Activated CD8-positive, alpha-beta memory T cell treated with anti-CD3 and anti-CD28 coated beads for 24 hours (primary cell): ENCODE measurements around the gene CCDC192.
"Not testable (repeated sequence)": the region's sequence is repeated elsewhere in the genome, so short reads cannot be mapped to it uniquely, and the experiment has no call there.

Experiments used
- DNase-seq: peaks from one replicate; pipeline ENCODE4 v3.0.0-alpha.2; 2020

The CCDC192 gene

DNA sequence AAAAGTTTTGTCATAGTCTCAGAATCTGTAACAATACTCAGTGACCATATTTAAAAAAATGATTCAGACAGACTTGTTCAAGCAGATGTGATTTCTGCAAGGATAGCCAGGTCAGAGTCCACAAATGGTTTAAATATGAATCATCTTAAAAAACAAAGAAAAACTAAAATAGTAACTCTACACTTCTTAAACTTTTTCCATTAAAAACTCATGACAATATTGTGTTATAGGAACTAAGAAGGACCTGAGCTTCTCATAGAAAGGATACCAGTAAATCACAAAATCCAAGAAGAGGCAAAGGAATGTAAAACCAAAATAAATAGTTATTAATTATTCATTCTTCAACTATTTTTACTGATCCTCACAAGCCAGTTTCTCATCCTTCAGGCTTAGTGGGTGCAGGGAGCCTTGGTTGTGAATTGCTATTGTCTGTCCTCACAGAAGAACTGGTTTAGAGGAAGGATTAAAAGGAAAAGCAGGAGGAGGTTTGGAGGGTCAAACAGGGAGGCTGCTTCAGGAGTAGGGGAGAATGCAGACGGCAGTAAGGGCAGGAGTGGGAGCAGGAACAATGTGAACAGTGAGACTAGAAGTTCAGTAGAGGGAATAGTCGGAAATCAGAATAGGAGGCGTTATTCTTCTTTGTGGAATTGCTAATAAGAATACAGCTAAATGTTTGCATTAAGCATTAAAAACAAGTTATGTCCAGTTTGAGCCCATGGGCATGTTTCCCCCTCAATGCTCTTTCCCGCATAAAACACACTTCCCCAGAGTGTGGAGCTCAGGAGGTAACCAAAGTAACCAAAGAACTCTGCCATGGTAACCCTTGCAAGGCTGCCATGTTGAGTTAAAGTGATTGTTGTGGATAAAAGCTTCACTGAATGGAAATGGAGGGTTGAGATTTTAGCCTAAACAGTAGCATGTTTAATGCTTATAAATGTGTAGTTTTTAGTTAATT lies 110.7 kb downstream of the CCDC192 start:
- DNase-seq: no peak

DNA sequence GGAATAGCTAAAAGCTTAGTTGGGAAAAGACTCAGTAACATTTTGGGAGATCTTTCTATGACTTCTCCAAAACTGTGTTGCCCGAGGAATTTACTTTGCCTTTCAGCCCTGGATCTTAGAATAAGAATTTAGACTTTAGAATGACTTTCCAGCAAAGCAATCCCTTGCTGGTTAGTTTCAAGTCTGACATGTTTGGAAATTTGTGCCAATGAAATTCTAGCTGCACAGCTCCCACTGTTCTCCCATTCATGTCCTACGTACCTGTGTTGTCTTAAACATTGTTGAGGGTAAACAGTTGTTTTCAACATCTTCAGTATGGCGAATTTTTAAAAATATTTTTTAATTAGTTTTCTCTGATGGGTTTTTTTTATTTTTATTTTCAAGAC lies 111.4 kb downstream of the CCDC192 start:
- no peak for DNase-seq

DNA sequence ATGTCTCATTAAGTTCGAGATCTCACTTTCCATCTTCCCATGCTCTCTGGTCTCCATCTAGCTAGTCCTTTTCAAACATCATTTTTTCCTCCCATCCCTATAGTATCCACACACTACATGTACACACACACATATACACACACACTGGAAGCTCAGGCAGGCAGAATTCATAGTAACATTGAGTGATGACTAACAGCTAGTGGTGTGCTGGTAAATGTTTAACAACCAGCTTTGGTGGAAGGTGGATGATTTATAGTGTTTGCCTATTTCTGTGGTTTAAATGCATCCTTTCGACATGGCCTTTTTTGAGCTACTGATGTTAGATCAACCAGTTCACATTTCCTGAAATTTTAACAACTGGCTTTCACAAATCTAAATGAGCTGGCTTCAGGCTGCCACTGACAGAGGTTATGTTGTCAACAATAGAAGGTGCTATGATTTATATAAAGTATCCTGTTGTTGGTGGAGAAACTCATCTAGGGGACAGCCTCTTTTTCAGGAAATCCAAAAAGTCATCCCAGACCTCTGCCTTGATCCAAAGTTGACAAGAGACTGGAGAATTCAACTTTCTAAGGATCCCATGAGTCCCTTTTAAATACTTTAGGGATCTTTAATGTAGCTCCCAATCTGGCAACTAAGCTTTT lies 117.8 kb downstream of the CCDC192 start:
- no peak for DNase-seq

DNA sequence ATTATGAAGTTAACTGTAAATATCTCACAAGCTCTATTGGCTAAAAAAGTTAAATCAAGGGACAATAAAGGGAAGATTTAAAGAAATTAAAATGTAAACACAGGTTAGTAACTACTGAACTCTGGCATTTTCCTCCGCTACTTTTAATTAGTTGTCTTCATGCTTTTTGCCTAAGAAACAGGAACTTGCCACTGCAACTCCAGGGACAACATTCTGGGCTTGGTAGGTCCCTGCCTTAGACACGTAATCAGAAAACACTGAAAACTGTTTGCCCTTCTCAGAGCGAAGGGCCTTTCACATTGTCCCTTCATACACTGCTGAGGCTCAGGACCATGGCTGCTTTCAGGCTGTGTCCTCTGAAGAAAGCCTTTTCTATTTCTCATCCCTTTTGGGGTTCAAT lies 118.7 kb downstream of the CCDC192 start:
- DNase-seq: no peak

DNA sequence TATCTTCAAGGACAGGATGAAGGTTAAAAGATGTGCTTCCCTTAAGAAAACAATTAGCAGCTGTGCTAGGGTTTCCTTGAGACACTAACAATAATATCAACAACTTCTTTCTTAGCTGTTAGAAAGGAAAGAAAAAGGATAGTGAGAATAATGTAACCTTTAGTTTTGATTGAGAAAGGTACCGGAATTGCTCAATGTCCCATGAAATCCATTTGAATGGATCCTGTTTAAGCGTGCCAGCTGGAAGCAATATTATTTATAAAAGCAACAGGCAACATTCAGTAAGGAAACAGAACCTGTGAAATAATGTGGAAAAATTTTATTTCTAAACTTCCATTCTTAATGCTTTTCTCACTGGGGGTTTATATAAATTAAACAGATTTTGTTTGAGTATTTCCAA lies 120.9 kb downstream of the CCDC192 start:
- DNase-seq: no peak

DNA sequence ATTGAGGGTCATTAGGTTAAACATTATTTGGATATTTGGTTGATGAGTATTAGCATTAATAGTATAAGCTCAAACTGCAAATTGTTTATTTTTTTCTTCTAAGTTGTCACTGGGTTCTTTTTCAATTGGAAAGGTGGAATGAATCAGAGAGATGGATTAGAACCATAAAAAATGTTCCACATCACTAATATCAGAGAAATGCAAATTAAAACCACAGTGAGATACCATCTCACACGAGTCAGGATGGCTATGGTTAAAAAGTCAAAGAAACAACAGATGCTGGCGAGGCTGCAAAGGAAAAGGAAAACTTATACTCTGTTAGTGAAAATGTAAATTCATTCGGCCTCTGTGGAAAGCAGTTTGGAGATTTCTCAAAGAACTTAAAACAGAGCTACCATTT lies 122.8 kb downstream of the CCDC192 start:
- DNase-seq: no peak

DNA sequence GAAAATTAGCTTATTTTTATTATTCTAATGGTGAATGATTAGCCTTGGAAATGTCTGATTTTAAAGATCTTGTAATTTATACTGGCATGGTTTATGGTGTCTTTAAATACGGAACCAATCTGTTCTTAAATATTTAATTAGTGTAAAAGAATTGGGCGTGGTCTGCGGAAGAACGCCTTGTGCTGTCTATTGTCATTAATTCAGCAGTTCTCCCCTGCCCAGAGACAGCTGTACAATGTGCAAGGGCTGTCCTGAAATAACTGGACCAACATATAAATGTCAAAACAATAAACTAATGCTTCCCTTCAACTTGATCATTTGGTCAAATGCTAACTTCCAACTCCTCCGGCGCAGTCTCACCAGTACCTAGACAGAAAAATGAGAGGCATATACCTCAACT lies 124.3 kb downstream of the CCDC192 start:
- no peak for DNase-seq

DNA sequence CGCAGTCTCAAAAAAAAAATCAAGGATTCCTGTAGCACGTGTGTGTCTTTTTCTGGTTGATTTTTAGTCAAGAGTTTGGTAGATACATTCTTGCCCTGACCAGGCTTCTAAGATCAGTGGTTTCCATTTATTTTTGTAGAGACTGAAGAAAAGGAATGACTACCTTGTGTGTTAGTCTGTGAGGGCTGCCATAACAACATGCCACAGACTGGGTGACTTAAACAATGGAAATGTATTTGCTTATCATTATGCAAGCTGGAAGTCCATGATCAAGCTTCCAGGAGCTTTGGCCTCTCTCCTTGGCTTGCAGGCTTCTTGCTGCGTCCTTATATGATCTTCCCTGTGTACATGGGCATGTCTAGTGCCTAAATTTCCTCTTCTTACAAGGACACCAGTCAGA lies 127.0 kb downstream of the CCDC192 start:
- DNase-seq: no peak

DNA sequence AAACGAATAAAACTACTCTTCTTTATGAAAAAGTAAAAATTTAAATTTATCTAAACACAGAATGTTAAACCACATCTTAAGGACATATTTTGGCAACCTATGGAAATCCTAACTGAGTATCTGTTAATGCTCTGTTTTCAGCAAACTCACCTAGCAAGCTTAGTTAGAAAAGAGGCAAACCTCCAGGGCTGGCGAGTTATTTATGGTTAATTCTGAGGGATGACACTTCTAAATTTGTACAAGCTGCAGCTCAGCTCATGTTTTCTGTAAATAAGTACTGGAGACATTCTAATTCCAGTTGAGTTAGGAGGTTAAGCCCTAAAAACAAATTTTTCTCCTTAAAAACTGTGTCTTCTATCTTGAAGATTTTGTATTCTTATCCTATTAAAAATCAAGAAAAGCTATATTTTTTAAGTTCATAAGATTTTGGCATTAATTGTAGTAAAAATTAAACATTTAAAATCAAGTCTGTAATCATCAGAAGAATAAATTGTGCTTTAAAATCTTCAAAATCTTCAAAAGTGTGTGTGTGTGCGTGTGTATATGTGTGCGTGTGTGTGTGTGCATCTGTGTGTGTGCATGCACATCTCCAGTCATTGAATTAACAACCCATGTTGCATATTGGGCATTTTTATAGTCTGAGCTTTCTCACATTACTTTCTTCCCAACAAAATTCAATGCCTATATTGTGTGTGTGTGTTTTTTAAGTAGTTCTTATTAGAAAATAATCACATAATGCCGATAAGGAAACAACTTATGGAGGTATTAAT lies 127.8 kb downstream of the CCDC192 start:
- no peak for DNase-seq

DNA sequence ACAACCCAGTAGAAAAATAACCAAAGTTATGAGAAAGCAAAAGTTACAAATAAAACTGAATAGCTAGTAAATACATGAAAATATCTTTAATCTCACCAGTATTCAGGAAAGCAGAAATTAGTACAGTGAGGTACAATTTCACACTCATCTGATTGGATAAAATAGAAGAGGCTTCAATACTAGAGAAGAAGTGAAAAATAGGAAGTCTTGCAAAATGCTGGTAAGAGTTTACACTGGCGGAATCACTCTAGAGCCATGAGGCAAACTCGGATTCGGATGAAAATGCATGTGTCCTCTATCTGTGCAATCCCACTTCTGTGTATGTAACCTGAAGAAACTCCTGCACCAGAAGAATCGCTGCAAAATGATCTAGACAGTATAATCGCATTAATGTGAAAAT lies 128.9 kb downstream of the CCDC192 start:
- DNase-seq: no peak

DNA sequence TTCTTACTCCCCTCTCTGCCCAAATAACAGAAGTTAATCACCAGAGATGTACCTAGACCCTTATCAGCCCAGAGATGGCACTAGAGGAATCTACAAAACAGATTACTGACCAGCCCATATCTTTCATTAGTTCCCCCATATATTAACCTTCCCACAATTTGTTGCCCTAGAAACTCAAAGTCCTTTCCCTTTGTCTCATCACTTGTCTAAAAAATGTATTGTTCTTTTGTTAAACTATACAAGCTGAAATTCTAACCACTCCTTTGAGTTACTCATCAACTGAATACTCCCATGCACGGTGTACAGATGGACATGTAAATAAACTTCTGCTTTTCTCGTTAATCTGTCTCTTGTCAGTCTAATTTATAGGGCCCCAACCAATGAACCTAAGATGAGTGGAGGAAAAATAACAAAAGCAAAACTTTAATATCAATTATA lies 130.9 kb downstream of the CCDC192 start:
- DNase-seq: no peak

DNA sequence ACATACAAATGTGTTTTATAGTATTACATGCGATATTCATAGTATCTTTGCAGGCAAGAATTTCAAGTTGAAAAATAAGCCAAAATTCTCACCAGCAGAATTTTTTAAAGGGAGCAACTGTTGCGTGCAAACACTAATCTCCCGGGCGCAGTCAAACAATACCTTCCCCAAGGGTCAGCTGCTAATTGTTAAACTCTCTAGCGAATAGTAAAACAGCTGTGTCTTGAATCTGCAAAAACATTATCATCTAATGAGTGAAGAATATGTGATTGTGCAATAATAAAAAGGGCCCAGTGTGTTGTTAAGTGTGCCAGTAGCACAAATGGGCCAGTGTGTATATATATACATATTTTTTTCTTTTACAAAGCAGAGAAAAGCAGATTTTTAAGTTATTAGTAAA lies 131.4 kb downstream of the CCDC192 start:
- DNase-seq: no peak

DNA sequence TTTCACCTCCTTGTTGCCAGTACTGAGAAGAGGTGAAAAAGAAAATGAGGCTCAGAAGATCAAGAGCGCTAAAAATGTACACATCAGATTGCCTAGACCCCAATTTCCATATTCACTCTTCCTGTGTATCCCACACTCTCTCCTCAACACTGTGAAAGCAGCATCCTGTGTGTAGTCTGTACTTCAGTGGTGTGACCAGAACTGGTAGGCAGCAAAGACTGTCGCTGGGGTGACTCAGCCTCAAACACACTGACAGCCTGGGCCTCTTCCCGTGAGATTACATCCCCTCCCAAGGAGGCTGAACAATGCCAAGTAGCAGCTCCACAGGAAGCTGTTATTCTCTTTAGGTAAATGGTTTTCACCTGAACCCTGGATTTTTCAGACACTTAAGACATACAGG lies 135.5 kb downstream of the CCDC192 start:
- DNase-seq: no peak

DNA sequence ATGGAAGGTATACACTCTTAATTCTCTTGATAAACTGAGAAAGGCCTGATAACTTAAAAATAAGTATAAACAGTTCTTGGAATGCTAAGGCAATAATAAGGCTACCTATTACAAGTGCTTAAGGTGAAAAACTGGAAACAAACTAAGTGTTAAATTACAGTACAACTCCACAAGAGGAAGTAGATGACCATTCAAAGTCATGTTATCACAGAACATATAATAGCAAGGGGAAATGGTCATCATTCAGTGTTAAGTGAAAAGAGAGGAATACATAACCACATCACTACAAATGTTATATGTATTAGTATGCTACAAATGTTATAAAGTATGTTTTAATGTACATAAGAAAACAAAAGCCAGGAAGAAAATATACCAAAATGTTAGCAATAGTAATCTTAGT lies 135.9 kb downstream of the CCDC192 start:
- no peak for DNase-seq

DNA sequence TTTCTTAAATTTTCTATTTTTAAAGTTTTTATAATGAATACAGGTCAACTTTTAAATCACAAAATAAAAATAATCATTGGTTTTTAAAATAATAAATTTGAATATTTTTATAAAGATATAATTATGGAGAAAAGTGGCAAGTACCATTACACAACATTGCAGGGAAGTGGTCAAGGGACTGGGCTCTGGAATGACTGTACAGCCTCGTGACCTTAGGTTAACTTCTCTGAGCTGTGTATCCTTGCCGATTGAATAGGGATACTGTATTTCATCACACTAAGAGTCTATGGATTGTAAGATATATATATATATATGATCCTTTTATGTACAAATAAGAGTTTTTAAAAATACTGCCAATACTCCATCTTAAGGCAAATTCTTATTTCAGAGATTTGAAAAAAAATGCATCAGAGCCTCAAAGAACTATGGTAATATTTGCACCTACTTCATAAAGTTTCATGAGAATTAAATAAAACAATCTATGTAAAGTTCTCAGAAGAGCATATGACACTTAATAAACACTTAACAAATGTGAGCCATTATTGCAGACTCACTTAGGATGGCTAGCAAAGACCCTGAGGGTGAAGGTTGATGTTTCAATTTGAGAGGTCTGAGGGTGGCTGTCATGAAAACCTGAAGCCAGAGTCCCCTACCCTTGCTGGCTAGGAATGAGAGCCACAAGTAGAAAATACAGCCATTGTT lies 136.5 kb downstream of the CCDC192 start:
- no peak for DNase-seq

DNA sequence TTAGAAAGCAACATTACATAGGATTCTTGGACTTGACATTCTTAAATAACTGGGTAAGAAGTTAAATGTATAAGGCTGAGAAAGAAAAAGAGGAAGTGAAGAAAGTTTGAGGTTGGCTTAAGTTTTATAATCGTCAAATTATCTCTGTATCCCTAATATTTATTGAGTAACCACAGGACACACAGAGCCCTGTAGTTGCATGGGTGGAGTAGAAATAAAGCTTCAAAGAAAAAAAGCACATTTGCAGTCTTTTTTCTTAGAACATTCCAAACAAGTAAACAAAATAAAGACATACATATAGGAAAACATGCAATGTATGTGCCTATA lies 137.0 kb downstream of the CCDC192 start:
- no peak for DNase-seq

DNA sequence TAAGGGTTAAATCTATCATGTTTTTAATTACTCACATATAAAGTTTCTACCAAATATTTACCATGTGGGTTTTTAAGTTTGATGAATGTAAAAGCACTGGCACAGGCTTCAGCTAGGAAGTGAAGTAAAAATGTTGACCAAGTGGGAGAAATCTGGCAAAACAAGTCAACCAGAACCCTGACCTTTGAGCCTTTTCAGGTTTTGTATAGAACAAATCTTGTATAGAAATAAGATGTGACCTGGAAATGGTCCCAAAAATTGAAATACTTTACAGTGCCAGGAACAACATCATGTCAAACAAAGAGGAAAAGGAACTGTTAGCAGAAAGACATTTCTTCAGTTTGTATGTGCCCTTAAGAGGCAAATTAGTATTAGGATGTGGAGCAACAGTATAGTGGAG lies 137.6 kb downstream of the CCDC192 start:
- no peak for DNase-seq

DNA sequence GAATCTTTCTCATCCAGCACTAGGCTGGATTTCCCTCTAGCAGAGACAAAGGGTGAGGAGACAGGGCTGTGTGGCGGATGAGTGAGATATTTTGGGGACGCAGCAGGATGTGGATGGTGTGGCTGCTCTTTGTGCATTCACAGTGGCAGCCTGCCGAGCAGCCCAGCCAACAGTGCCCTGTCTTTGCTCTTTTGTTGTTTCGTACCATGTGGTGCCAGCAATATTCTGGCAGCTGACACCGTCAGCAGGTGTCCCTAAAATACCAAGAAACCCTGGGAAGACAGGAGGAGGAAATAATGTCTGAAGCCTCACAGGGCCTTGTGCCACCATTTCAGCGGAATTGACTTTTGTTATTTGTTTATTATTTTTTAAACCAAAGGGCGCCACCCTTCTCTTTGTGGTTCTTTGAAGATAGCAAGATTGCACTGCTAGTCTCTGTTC lies 141.4 kb downstream of the CCDC192 start:
- no peak for DNase-seq

DNA sequence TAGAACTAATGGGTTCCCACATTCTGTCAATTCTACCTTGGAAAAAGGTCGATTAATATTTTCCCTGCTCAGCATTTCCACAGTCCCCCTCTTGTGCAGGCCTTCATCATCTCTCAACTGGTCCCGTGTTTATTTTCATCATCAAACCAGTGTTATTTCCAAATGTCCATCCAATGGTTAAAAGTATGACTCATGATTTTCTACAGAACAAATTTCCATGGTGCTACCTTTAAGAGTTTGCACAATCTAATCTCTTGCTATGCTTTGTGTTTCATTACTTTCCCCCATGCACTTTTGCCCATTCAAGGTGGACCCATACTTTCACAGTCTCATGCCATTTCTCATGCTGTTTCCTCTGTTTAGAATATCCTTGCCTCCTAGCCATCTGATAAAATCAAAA lies 143.7 kb downstream of the CCDC192 start:
- no peak for DNase-seq

DNA sequence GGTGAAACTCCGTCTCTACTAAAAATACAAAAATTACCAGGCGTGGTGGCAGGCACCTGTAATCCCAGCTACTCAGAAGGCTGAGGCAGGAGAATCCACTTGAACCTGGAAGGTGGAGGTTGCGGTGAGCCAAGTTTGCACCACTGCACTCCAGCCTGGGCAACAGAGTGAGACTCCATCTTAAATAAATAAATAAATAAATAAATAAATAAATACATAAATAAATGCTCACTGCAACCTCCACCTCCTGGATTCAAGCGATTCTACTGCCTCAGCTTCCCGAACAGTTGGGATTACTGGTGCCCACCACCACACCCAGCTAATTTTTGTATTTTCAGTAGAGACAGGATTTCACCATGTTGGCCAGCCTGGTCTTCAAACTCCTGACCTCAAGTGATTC lies 144.4 kb downstream of the CCDC192 start:
- not testable (repeated sequence) for DNase-seq

DNA sequence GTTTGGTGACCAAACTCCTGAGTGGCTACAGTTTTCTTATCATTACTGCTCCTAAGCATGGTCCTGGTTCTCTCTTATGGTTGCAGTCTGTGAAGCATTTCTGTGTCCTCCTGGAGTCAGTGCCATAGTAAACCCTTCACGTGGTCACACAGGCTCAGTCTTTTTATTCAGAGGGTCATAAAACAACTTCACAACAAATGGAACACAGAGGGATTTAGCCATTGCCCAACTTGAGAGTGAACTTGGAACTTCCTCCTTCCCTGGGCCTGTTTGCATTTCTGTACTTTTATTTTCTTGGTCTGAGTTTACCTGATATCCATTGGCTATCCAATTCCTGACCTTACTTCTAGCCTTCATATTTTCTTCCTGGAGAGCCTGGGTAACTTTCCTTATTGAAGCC lies 144.9 kb downstream of the CCDC192 start:
- no peak for DNase-seq

DNA sequence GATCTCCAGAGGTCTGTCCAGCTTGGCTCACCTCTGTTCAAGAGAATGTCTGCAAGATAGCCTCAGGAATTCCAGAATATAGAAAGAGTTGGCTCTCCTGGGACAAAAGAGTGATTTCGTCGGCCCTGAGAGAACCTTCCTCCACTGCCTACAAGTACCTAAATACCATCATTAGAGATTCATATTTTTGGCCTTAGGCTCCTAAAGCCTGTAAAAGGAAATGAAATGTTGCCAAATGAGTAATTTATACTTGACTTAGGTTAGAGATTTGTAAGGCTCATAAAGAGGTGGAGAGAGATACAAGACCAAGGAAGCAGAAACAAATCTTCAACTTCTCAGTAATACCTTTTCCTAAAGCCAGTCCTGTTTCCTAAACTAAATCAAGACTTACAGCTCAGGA lies 146.2 kb downstream of the CCDC192 start:
- no peak for DNase-seq

DNA sequence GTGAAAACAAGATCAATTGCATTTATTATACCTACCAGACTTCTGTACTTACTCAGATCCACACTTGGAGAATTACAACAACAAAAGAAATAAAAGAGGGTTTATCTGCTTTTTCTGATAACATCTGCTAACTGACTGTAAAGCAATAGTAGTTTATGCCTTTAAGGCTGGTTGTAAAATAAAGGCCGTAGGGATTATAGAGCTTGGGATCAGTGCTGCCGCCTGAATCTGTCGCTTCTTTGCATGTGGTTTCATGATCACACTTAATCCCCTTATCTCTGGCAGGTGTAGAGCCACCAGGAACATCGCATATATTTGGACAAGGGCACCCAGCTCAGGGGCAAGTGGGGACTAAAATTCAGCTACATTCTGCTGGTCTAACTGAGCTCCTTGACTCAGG lies 146.7 kb downstream of the CCDC192 start:
- DNase-seq: no peak
